ENCODE results near the gene COPE. TPM values are rescaled to one million over a fixed set of nuclear protein-coding genes. Genes with fewer than 3 reads are reported as not detected.

The COPE gene
- total and polyA plus RNA-seq, 5 experiments from 2014 or later: 145 to 259 (median 224) TPM

Other genes starting within 250 kb of the COPE start
- 10 to 100 TPM; 24.2 to 25.7 TPM for gene CRTC1, start 235.7 kb downstream of the COPE start, total RNA-seq
- 1 to 10 TPM; 1.2 to 2.0 (median 1.9) TPM for gene CRTC1, start 235.7 kb downstream of the COPE start, polyA plus RNA-seq
- gene COMP, start 128.1 kb downstream of the COPE start, total RNA-seq: not detected
- gene COMP, start 128.1 kb downstream of the COPE start, polyA plus RNA-seq: not detected
- 100 to 1,000 TPM; 109 to 112 TPM for gene UPF1, start 87.4 kb downstream of the COPE start, total RNA-seq
- gene UPF1, start 87.4 kb downstream of the COPE start, polyA plus RNA-seq: 10 to 100 TPM in 1 of 3 donors, 1 to 10 TPM in 2; 7.5 to 28.4 (median 9.5) TPM
- not detected for gene CERS1, start 23.2 kb downstream of the COPE start, total RNA-seq
- gene CERS1, start 23.2 kb downstream of the COPE start, polyA plus RNA-seq: not detected
- gene DDX49, start 328 bp upstream of the COPE start, total RNA-seq: 10 to 100 TPM; 39.4 to 46.4 TPM
- 10 to 100 TPM; 21.7 to 37.5 (median 24.7) TPM for gene DDX49, start 328 bp upstream of the COPE start, polyA plus RNA-seq
- under 1 TPM in 1 of 2 experiments, not detected in 1; 0.55 TPM for gene HOMER3, start 21.8 kb upstream of the COPE start, total RNA-seq
- gene HOMER3, start 21.8 kb upstream of the COPE start, polyA plus RNA-seq: not detected
- 100 to 1,000 TPM; 128 to 136 TPM for gene SUGP2, start 114.1 kb upstream of the COPE start, total RNA-seq
- 1 to 10 TPM; 7.4 to 8.2 (median 7.5) TPM for gene SUGP2, start 114.1 kb upstream of the COPE start, polyA plus RNA-seq
- 10 to 100 TPM; 18.1 to 18.4 TPM for gene ARMC6, start 114.2 kb upstream of the COPE start, total RNA-seq
- gene ARMC6, start 114.2 kb upstream of the COPE start, polyA plus RNA-seq: 10 to 100 TPM; 29.5 to 42.4 (median 38.2) TPM
- gene SLC25A42, start 144.6 kb upstream of the COPE start, total RNA-seq: 10 to 100 TPM; 32.0 to 33.6 TPM
- 10 to 100 TPM in 1 of 3 donors, 1 to 10 TPM in 2; 6.2 to 14.5 (median 8.4) TPM for gene SLC25A42, start 144.6 kb upstream of the COPE start, polyA plus RNA-seq
- gene TMEM161A, start 219.1 kb upstream of the COPE start, total RNA-seq: 10 to 100 TPM; 28.3 to 31.3 TPM
- 10 to 100 TPM; 20.1 to 21.8 (median 21.1) TPM for gene TMEM161A, start 219.1 kb upstream of the COPE start, polyA plus RNA-seq